Bronchial epithelial cell (primary cell): Measurements from ENCODE around the gene LRRK2. TPM values are rescaled to one million over a fixed set of nuclear protein-coding genes. Genes with fewer than 3 reads are reported as not detected.

Source experiments
- DNase-seq: peaks from one replicate; pipeline ENCODE4 v3.0.0-alpha.2; 2010; ENCODE audit warnings: low read depth
- FAIRE-seq: peaks from 2 replicates; lab custom pipeline; 2011; peaks lifted over from hg19 to GRCh38; lab: Jason Lieb, UNC
- H3K27me3 ChIP-seq: 2 replicates; pipeline ENCODE4 v1.5.1; 2011; ENCODE audit warnings: low read length; ENCODE audit not compliant: control insufficient read depth, insufficient read depth
- H3K36me3 ChIP-seq: 2 replicates; pipeline ENCODE4 v1.5.1; 2011; ENCODE audit warnings: low read length; ENCODE audit not compliant: control insufficient read depth, insufficient read depth
- H3K4me3 ChIP-seq: 2 replicates; pipeline ENCODE4 v1.5.1; 2011; ENCODE audit warnings: mild to moderate bottlenecking, low read depth, low read length, control low read depth
- CTCF ChIP-seq: IDR thresholded peaks from 2 replicates; pipeline ENCODE4 v1.5.1; 2011; ENCODE audit warnings: mild to moderate bottlenecking, moderate library complexity, low read length, control low read depth, inconsistent platforms; ENCODE audit not compliant: insufficient read depth, severe bottlenecking
- total RNA-seq: library from RNA; depleted of rRNA; stranded (reverse); fragments of >200 nt; gene quantifications from 2 replicates; pipeline ENCODE4 v1.2.1, GENCODE V29; 2014

The LRRK2 gene
- total RNA-seq, 1 donor from 2014 or later: 0.26 TPM

- TF ChIP-seq CTCF: no peak
- Histone ChIP-seq H3K27me3 (no peaks in the 10 kb centered on the region), H3K36me3 (no peaks in the 10 kb centered on the region), H3K4me3 (no peak overlapping the region)
- no peak for FAIRE-seq
- DNase-seq: no peak
Observed at GRCh38 chr12:40298341-40298740, 73.5 kb downstream of the LRRK2 start.

- no peak for TF ChIP-seq CTCF
- no peak for FAIRE-seq
- H3K36me3 ChIP-seq: no peaks in the 10 kb centered on the region
- H3K4me3 ChIP-seq: no peak overlapping the region
- no peaks in the 10 kb centered on the region for H3K27me3 ChIP-seq
- peak; percentile 78 for DNase-seq
Observed at GRCh38 chr12:40300490-40300889, 75.7 kb downstream of the LRRK2 start.

GRCh38 chr12:40309001-40309400 lies 84.2 kb downstream of the LRRK2 start:
- no peak for DNase-seq
- Histone ChIP-seq H3K4me3 (no peak overlapping the region), H3K36me3 (no peaks in the 10 kb centered on the region), H3K27me3 (no peaks in the 10 kb centered on the region)
- TF ChIP-seq CTCF: no peak
- no peak for FAIRE-seq

DNA sequence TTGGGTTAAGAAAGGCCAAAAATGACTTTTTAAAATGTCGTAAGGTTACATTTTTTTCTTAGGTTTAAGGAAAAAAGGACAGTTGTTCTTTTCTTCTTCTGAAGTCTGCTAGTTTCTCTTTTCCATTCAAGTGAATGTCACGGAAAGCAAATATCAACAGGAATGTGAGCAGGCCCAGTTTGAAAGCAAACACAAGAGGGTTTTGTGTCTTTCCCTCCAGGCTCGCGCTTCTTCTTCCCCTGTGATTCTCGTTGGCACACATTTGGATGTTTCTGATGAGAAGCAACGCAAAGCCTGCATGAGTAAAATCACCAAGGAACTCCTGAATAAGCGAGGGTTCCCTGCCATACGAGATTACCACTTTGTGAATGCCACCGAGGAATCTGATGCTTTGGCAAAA lies 85.4 kb downstream of the LRRK2 start:
- peak; percentile 32 for FAIRE-seq
- Histone ChIP-seq H3K36me3 (no peaks in the 10 kb centered on the region), H3K4me3 (no peak overlapping the region), H3K27me3 (no peaks in the 10 kb centered on the region)
- no peak for TF ChIP-seq CTCF
- DNase-seq: no peak

GRCh38 chr12:40312196-40312595 lies 87.4 kb downstream of the LRRK2 start:
- TF ChIP-seq CTCF: no peak
- H3K36me3 ChIP-seq: no peaks in the 10 kb centered on the region
- FAIRE-seq: no peak
- DNase-seq: peak; percentile 54
- no peaks in the 10 kb centered on the region for H3K27me3 ChIP-seq
- H3K4me3 ChIP-seq: no peak overlapping the region

- Histone ChIP-seq H3K4me3 (no peak overlapping the region), H3K36me3 (no peaks in the 10 kb centered on the region), H3K27me3 (no peaks in the 10 kb centered on the region)
- DNase-seq (peak; percentile 35), FAIRE-seq (no peak)
- TF ChIP-seq CTCF: peak; percentile 24
Observed at GRCh38 chr12:40312982-40313576, 88.3 kb downstream of the LRRK2 start.
